Right atrium auricular region (tissue), 2 donors: Measurements from ENCODE around the gene TMEM203. TPM values are rescaled to one million over a fixed set of nuclear protein-coding genes. Genes with fewer than 3 reads are reported as not detected.

Source experiments
- DNase-seq: peaks from one replicate; pipeline ENCODE4 v3.0.0-alpha.2; 2019; ENCODE audit warnings: low spot score
- H3K27ac ChIP-seq, 2 donors: fragments of 200-600 bp; sonication (generic); 1 replicate in 1 of 2; 2 replicates in 1 of 2; pipeline ENCODE4 v1.5.1; 2016 to 2019
- H3K27me3 ChIP-seq, 2 donors: fragments of 200-600 bp; sonication (generic); one replicate each; pipeline versions ENCODE4 v1.5.1 to v1.6.0; 2017 to 2019
- H3K36me3 ChIP-seq: fragments of 200-600 bp; sonication (generic); one replicate; pipeline ENCODE4 v1.5.1; 2016
- H3K4me1 ChIP-seq, 2 donors: fragments of 200-600 bp; sonication (generic); one replicate each; pipeline versions ENCODE4 v1.5.1 to v1.6.0; 2017 to 2019
- H3K4me3 ChIP-seq, 2 donors: fragments of 200-600 bp; sonication (generic); 1 replicate in 1 of 2; 2 replicates in 1 of 2; pipeline ENCODE4 v1.5.1; 2017 to 2019; ENCODE audit warnings: mild to moderate bottlenecking in 1 of 2, moderate library complexity in 1 of 2
- H3K9me3 ChIP-seq, 2 donors: fragments of 200-600 bp; sonication (generic); one replicate each; pipeline ENCODE4 v1.5.1; 2019
- CTCF ChIP-seq, 2 donors: fragments of 200-600 bp; sonication (generic); IDR thresholded peaks; one replicate each; pipeline ENCODE4 v1.5.1; 2019; ENCODE audit warnings: antibody characterized with exemption in 2 of 2
- total RNA-seq, 2 donors: library from RNA; depleted of rRNA; stranded (reverse); fragments of >200 nt; gene quantifications; one replicate each; pipeline ENCODE4 v1.1.0, GENCODE V29; 2016

The TMEM203 gene
- total RNA-seq, 2 donors from 2014 or later: 31.4 to 33.9 TPM

- Histone ChIP-seq H3K4me3 (no peak overlapping the region), H3K27me3 (no peaks in the 10 kb centered on the region), H3K4me1 (peaks cover 0 to 9% of the 10 kb centered on the region in 2 donors), H3K9me3 (no peaks in the 10 kb centered on the region), H3K27ac (no peak overlapping the region), H3K36me3 (peaks cover 62% of the 10 kb centered on the region)
- no peak for DNase-seq
- TF ChIP-seq CTCF (IDR thresholded peaks at IDR 0.05): no peak
Observed at GRCh38 chr9:137181680-137182079, 23.8 kb downstream of the TMEM203 start.

- peaks cover 53% of the 10 kb centered on the region for H3K36me3 ChIP-seq
- DNase-seq: no peak
- no peak overlapping the region for H3K4me3 ChIP-seq
- no peak overlapping the region for H3K27ac ChIP-seq
- no peaks in the 10 kb centered on the region for H3K4me1 ChIP-seq
- no peaks in the 10 kb centered on the region for H3K27me3 ChIP-seq
- H3K9me3 ChIP-seq: no peaks in the 10 kb centered on the region
- no peak for TF ChIP-seq CTCF (IDR thresholded peaks at IDR 0.05)
Observed at GRCh38 chr9:137180491-137180890, 25.0 kb downstream of the TMEM203 start.

GRCh38 chr9:137179761-137180160 is 25.7 kb downstream of the TMEM203 start:
- no peak overlapping the region for H3K4me3 ChIP-seq
- H3K4me1 ChIP-seq: no peaks in the 10 kb centered on the region
- H3K27me3 ChIP-seq: no peaks in the 10 kb centered on the region
- DNase-seq: no peak
- TF ChIP-seq CTCF (IDR thresholded peaks at IDR 0.05): no peak
- no peaks in the 10 kb centered on the region for H3K9me3 ChIP-seq
- H3K27ac ChIP-seq: no peak overlapping the region
- H3K36me3 ChIP-seq: peaks cover 52% of the 10 kb centered on the region

GRCh38 chr9:137178939-137179630 is 26.4 kb downstream of the TMEM203 start:
- no peak for DNase-seq
- H3K27me3 ChIP-seq: no peaks in the 10 kb centered on the region
- H3K4me1 ChIP-seq: no peaks in the 10 kb centered on the region
- no peak overlapping the region for H3K27ac ChIP-seq
- TF ChIP-seq CTCF (IDR thresholded peaks at IDR 0.05): no peak
- no peak overlapping the region for H3K4me3 ChIP-seq
- H3K9me3 ChIP-seq: no peaks in the 10 kb centered on the region
- H3K36me3 ChIP-seq: peaks cover 45% of the 10 kb centered on the region

- no peak for TF ChIP-seq CTCF (IDR thresholded peaks at IDR 0.05)
- no peaks in the 10 kb centered on the region for H3K9me3 ChIP-seq
- H3K36me3 ChIP-seq: peaks cover 38% of the 10 kb centered on the region
Observed at GRCh38 chr9:137178201-137178938, 27.1 kb downstream of the TMEM203 start.

More at GRCh38 chr9:137178201-137178938, 27.1 kb downstream of the TMEM203 start:
- no peak overlapping the region for H3K27ac ChIP-seq
- H3K4me1 ChIP-seq: no peaks in the 10 kb centered on the region
- DNase-seq: no peak
- no peak overlapping the region for H3K4me3 ChIP-seq
- H3K27me3 ChIP-seq: no peaks in the 10 kb centered on the region
